GM18499 (cell line): ENCODE data around the gene EEF1G.
"Not testable (repeated sequence)": the region's sequence is repeated elsewhere in the genome, so short reads cannot be mapped to it uniquely, and the experiment has no call there.

ENCODE experiments used
- ATAC-seq: cut with Tn5 transposase; IDR thresholded peaks from one replicate; pipeline ENCODE4 v1.9.1; 2021; ENCODE audit warnings: moderate number of reproducible peaks; ENCODE audit not compliant: insufficient read depth, unreplicated experiment

Gene EEF1G

GRCh38 chr11:62604460-62605120 lies 30.9 kb upstream of the EEF1G start:
- ATAC-seq, result no peak

DNA sequence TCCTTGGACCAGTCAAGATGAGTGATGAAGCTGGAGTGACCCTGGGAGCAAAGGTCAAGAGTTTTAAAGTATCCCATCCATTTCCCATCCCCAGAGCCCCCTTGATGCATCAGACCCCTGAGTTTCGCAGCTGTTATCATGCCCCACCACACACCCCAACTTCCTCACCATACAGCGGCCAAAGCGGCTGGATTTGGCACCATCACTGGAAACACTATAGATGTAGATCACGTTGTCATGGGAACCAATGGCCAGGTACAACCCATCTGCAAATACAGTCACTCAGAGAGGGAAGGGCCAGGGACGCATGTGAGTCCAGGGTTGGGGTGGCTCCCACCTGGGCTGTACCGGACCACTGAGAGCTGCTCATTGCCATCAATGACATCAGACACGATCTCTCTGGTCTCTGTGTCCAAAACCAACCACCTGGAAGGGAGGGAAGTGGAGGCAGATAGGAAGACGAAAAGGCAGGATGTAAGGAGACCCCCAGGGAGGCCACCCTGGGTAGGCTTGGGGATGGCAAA lies 30.1 kb upstream of the EEF1G start:
- no peak for ATAC-seq

GRCh38 chr11:62603072-62603408 lies 29.3 kb upstream of the EEF1G start:
- ATAC-seq, result no peak

DNA sequence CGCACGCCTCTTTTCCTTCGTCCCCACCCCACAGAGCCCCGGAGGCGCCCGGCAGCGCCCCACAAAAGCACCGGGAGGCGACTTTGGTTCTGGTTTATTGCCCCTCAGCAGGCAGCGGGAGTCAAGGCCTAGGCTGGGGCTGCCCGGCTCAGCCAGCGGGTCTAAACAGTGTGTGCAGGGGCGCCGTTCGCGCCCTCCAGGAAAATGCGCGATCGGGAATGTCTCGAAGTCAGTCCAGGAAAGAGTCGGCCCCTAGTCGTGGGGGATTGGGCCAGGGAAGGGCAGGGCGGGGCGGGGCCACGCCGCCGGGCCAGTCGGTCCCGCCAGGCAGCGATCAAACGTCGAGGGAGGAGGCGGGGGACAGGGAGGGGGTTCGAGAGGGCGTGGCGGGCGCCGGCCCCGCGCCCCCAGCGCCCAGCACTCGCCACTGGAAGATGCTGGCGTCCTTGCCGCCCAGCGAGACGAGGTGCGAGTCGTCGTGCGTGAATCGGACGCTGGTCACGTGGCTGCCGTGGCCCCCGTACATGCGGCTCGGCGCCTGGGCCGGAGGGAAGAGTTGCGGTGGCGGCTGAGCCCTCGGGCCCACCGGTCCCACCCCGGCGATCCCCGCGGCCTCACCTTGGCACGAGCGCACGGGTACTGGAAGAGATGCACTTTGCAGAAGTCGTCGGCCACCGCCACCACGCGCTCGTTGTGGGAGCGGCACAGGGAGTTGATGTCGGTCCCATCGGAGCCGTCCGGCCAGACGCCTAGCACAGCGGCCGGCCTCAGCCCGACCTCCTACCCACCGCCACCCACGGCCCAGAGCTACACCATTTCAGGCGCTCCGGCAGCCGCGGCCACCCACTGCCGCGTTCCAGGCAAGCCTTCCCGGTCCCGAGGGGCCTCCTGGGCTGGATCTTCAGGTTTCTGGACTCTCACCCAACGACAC lies 28.7 kb upstream of the EEF1G start:
- ATAC-seq, result no peak

DNA sequence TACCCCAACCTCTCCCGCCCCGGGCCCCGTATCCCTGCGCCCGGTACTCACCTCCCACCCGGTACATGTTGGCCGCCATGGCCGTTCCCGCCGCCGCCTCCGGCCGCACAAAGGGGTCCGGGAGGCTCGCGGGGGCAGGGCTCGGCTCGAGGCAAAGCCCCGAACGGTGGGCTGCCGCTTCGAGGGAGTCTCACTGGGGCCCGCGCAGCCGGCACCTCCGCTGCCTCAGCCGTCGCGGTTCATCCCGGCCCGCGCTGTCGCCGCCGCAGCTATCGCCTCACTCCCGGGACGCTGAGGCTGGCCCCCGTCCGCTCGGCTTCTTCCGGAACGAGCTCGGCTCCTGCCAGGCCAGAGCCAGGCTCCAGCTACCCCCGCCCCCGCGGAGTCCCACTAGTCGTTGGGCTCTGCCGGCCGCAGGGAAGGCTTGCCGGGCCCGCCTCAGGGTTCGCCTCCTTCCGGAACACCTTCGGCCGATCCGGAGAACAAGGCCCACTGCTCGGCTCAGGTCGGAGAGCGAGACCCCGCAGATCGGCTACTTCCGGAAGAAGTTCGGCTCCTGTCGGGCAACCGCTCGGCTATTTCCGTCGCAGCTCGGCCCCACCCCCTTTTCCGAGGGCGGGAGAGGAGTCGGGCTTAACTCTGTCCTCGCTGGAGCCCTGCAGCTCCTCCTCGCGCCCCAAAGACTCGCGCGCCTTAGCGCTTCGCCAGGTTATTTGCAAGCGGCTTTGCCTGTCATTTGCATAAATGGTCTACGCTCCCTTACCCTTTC lies 27.9 kb upstream of the EEF1G start, which contains the start of gene MTA2:
TSS of gene MTA2 (minus strand) at position 494 of the 769 bp plus-strand sequence. CDS start at position 79, 415 bp downstream.
- peak; percentile 60 for ATAC-seq

GRCh38 chr11:62601122-62601371 lies 27.4 kb upstream of the EEF1G start:
- no peak for ATAC-seq

DNA sequence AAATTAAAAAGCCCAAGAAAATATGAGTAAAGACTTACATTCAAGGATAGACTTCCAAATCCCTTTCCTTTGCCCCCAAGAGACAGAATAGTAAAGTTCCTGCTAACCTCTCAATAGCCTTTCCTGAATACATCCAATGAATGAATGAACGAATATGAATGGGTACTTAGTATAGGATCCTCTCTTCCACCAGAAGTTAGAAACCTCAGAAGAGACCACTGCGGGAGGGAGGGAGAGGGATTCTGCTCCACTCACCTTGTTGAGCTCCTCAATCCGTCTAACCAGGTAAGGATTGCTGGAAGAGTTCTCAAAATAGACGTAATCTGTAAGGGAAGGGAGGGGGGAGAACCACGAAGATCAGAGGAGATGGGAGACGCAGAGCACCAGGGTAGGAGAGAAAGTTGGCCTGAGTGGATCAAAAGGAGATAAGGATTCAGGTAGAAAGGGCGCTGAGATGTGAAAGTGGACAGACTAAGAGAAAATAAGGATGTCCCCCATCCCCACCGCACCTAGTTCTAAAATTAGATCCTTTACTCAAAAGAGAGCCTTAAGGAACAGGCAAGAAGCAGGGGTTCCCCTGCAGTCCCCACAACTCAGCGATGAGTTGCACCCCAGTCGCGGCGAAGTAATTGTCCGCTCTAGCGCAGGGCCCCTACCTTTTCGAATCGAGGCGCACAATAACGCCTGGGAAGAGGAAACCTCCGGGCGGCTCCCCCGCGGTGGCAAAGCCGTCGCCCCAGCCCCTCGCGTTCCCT lies 26.9 kb upstream of the EEF1G start:
- no peak for ATAC-seq

GRCh38 chr11:62599901-62600300 lies 26.2 kb upstream of the EEF1G start:
- ATAC-seq, result no peak

GRCh38 chr11:62599069-62599696 lies 25.5 kb upstream of the EEF1G start:
- peak; percentile 33 for ATAC-seq

GRCh38 chr11:62595124-62595523 lies 21.4 kb upstream of the EEF1G start:
- ATAC-seq, result no peak

DNA sequence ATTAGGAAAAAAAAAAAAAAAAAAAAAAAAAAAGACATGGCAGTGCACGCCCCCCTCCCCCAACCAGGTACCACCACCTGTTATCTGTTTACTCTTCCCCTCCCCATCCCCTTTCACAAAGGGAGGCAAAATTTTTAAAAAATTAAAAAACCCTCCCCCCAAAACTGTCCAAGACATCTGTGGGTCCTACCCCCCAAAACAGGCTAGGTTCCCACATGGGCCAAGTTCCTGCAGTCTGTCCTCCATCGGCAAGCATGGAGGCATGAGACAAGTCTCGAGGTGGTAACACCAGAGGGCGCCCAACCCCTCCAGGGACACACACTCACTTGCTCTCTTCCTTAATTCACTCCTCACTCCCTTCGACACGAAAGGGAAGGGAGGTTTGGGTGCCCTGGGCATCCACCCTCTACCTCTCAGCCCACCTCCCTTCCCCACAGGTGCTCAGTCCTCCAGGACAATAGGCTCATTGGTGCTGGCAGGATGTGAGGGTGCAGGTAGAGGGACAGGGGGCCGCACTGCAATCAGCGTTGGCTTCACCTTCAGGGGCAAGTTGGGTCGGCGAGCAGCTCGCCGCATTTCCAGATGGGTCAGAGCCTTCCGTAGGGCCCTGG lies 19.8 kb upstream of the EEF1G start:
- no peak for ATAC-seq

GRCh38 chr11:62592989-62593421 lies 19.3 kb upstream of the EEF1G start:
- no peak for ATAC-seq

DNA sequence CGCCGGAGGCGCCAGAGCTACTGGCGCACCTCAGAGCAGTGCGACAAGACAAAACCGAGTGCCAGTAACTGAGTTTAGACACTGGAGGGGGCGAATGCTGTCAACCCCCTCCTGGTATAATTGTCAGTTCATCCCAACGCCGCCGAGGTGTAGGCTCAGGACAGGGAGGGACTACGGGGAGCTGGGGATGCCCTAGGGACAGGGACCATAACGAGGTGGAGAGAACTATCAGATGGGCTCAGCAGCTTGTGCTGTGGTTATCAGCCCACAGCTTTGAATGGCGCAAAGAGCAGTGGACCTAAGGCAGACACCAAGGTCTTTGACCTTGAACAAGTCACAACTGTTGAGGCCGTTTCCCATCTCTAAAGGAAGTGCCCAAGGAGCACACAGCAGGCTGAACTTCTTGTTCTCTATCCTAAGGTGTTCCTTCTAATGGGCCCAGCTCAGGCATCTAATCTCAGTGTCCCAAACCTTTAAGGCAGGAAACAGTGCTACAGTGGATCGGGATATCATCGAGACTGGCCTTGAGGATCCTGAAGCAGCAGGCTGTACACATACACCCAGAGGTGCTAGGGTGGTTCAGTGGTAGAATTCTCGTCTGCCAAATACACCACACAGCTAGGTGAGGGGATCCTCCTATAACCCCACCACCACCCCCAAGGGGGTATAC lies 18.6 kb upstream of the EEF1G start:
- peak; percentile 2 for ATAC-seq

DNA sequence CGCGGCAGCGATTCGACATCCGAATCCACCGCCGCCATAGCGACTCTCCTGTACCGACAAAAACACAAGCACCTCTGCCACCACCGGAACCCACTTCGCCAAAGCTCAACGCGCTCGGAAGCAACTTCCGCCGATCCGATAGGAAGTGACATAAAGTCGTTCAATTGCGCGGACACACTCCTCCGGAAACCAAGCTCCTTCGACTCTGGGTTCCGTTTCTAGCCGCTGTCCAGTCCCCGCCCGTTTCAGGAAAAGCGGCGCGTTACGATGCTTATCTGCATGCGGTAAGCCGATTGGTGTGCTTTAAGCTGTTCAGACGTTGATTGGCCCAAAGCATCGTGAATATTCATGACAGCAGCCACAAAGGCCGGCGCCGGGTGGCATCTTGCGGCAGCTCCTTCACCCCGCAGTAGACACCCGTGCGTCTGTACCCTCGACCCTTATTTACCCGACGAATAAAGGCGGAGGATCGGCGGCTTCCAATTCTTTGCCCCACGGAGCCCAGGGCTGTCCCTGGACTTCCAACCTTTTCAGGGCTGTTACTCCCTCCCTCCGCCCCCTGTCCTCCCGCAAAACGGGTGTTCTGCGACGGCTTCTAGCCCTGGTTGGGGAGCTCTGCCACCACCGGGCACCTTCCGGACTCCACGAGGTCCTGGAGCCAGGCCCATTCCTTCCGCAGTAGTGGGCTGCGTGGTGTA lies 17.9 kb upstream of the EEF1G start, which contains the start of gene TUT1:
TSS of gene TUT1 (minus strand) at position 76 of the 698 bp plus-strand sequence. CDS start at position 38, 38 bp downstream.
- peak; percentile 77 for ATAC-seq

- ATAC-seq, result no peak
These were observed 15.4 kb upstream of the EEF1G start for GRCh38 chr11:62588966-62589637.

DNA sequence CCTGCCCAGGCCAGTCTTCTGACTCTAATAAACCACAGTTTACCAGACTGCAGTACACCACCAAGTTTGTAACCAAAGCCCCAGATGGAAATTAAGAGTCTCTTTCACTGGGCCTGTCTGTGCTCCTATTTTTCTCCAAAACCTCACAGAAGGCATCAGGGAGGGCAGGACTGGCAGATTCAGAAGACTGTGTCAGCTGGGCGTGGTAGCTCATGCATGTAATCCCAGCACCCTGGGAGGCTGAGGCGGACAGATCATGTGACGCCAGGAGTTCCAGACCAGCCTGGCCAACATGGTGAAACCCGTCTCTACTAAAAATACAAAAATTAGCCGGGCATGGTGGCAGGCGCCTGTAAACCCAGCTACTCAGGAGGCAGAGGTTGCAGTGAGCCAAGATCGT lies 11.7 kb upstream of the EEF1G start:
- ATAC-seq, result not testable (repeated sequence)

DNA sequence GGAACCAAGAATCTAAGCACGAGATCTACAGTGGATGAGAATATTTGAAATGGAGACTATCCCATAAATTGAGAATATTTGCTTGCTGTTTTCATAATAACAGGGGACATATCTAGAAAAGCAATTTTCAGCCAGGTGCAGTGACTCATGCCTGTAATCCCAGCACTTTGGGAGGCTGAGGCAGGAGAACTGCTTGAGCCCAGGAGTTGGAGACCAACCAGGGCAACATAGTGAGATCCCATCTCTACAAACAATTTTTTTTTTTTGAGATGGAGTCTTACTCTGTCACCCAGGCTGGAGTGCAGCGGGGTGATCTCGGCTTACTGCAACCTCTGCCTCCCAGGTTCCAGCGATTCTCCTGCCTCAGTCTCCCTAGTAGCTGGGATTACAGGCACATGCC lies 8.0 kb upstream of the EEF1G start:
- ATAC-seq, result not testable (repeated sequence)
